Superior temporal gyrus (tissue), 1 donor: ENCODE data around the gene SMIM38.
"Not testable (repeated sequence)": the region's sequence is repeated elsewhere in the genome, so short reads cannot be mapped to it uniquely, and the experiment has no call there.

ENCODE experiments used
- DNase-seq: peaks from one replicate; pipeline ENCODE4 v3.0.0-alpha.2; 2016; ENCODE audit errors: extremely low spot score

The SMIM38 gene

GRCh38 chr11:69122326-69122629 is 33.5 kb upstream of the SMIM38 start:
- no peak for DNase-seq

- DNase-seq, result no peak
Observed at GRCh38 chr11:69122630-69123431, 32.9 kb upstream of the SMIM38 start.

GRCh38 chr11:69123593-69124545 is 31.9 kb upstream of the SMIM38 start:
- no peak for DNase-seq

- DNase-seq, result no peak
Observed at GRCh38 chr11:69125861-69126260, 29.9 kb upstream of the SMIM38 start.

GRCh38 chr11:69126286-69126685 is 29.4 kb upstream of the SMIM38 start:
- DNase-seq, result no peak

- DNase-seq, result no peak
Observed at GRCh38 chr11:69127081-69127850, 28.5 kb upstream of the SMIM38 start.

- no peak for DNase-seq
Observed at GRCh38 chr11:69127884-69128283, 27.9 kb upstream of the SMIM38 start.

GRCh38 chr11:69129053-69129452 is 26.7 kb upstream of the SMIM38 start:
- no peak for DNase-seq

GRCh38 chr11:69129647-69130046 is 26.1 kb upstream of the SMIM38 start:
- no peak for DNase-seq

- no peak for DNase-seq
Observed at GRCh38 chr11:69130654-69131053, 25.1 kb upstream of the SMIM38 start.

GRCh38 chr11:69131121-69131566 is 24.6 kb upstream of the SMIM38 start:
- no peak for DNase-seq

GRCh38 chr11:69131644-69132300 is 24.0 kb upstream of the SMIM38 start:
- DNase-seq, result peak; percentile 78

GRCh38 chr11:69132301-69132670 is 23.4 kb upstream of the SMIM38 start:
- DNase-seq, result no peak

GRCh38 chr11:69133251-69133650 is 22.5 kb upstream of the SMIM38 start:
- DNase-seq, result no peak

GRCh38 chr11:69134182-69134581 is 21.6 kb upstream of the SMIM38 start:
- not testable (repeated sequence) for DNase-seq

- no peak for DNase-seq
Observed at GRCh38 chr11:69134957-69135356, 20.8 kb upstream of the SMIM38 start.

GRCh38 chr11:69135420-69136363 is 20.0 kb upstream of the SMIM38 start:
- no peak for DNase-seq

- DNase-seq, result no peak
Observed at GRCh38 chr11:69136471-69136870, 19.3 kb upstream of the SMIM38 start.

GRCh38 chr11:69137151-69137844 is 18.4 kb upstream of the SMIM38 start:
- no peak for DNase-seq

GRCh38 chr11:69138265-69138664 is 17.5 kb upstream of the SMIM38 start:
- DNase-seq, result no peak
